Bronchial epithelial cell (primary cell): ENCODE results near the gene ABL1. TPM values are rescaled to one million over a fixed set of nuclear protein-coding genes. Genes with fewer than 3 reads are reported as not detected.
A peak's percentile ranks its signal among the peaks of the same experiment; 100 is the strongest.

Experiments
- DNase-seq: peaks from one replicate; pipeline ENCODE4 v3.0.0-alpha.2; 2010; ENCODE audit warnings: low read depth
- FAIRE-seq: peaks from 2 replicates; lab custom pipeline; 2011; peaks lifted over from hg19 to GRCh38; lab: Jason Lieb, UNC
- H3K27me3 ChIP-seq: 2 replicates; pipeline ENCODE4 v1.5.1; 2011; ENCODE audit warnings: low read length; ENCODE audit not compliant: control insufficient read depth, insufficient read depth
- H3K36me3 ChIP-seq: 2 replicates; pipeline ENCODE4 v1.5.1; 2011; ENCODE audit warnings: low read length; ENCODE audit not compliant: control insufficient read depth, insufficient read depth
- H3K4me3 ChIP-seq: 2 replicates; pipeline ENCODE4 v1.5.1; 2011; ENCODE audit warnings: mild to moderate bottlenecking, low read depth, low read length, control low read depth
- CTCF ChIP-seq: IDR thresholded peaks from 2 replicates; pipeline ENCODE4 v1.5.1; 2011; ENCODE audit warnings: mild to moderate bottlenecking, moderate library complexity, low read length, control low read depth, inconsistent platforms; ENCODE audit not compliant: insufficient read depth, severe bottlenecking
- total RNA-seq: library from RNA; depleted of rRNA; stranded (reverse); fragments of >200 nt; gene quantifications from 2 replicates; pipeline ENCODE4 v1.2.1, GENCODE V29; 2014

The ABL1 gene
- total RNA-seq, 1 donor from 2014 or later = 17.6 TPM

GRCh38 chr9:130890124-130890523 lies 55.1 kb downstream of the ABL1 start:
- DNase-seq (no peak), FAIRE-seq (no peak)
- TF ChIP-seq CTCF = no peak
- Histone ChIP-seq H3K36me3 (peaks cover 10% of the 10 kb centered on the region), H3K4me3 (no peak overlapping the region), H3K27me3 (no peaks in the 10 kb centered on the region)

GRCh38 chr9:130890870-130891687 lies 56.0 kb downstream of the ABL1 start:
- DNase-seq = no peak
- no peak for TF ChIP-seq CTCF
- no peak for FAIRE-seq
- Histone ChIP-seq H3K27me3 (peaks cover 3% of the 10 kb centered on the region), H3K4me3 (no peak overlapping the region), H3K36me3 (peaks cover 8% of the 10 kb centered on the region)

- Histone ChIP-seq H3K27me3 (peaks cover 4% of the 10 kb centered on the region), H3K4me3 (no peak overlapping the region), H3K36me3 (peaks cover 6% of the 10 kb centered on the region)
- DNase-seq = no peak
- no peak for FAIRE-seq
- no peak for TF ChIP-seq CTCF
Observed at GRCh38 chr9:130891688-130892476, 56.8 kb downstream of the ABL1 start.

GRCh38 chr9:130892477-130893304 lies 57.6 kb downstream of the ABL1 start:
- peaks cover 5% of the 10 kb centered on the region for H3K27me3 ChIP-seq
- FAIRE-seq = no peak
- H3K36me3 ChIP-seq = peaks cover 6% of the 10 kb centered on the region
- no peak overlapping the region for H3K4me3 ChIP-seq
- DNase-seq = no peak
- no peak for TF ChIP-seq CTCF

GRCh38 chr9:130893341-130894101 lies 58.5 kb downstream of the ABL1 start:
- Histone ChIP-seq H3K36me3 (peaks cover 4% of the 10 kb centered on the region), H3K27me3 (peaks cover 7% of the 10 kb centered on the region), H3K4me3 (no peak overlapping the region)
- FAIRE-seq (no peak), DNase-seq (no peak)
- peak; percentile 55 for TF ChIP-seq CTCF
